HG02571 (cell line): ENCODE data around the gene BEST3.

Experiments
- ATAC-seq: cut with Tn5 transposase; IDR thresholded peaks from one replicate; pipeline ENCODE4 v1.9.1; 2021; ENCODE audit warnings: mild to moderate bottlenecking, moderate library complexity; ENCODE audit not compliant: unreplicated experiment

Gene BEST3

DNA sequence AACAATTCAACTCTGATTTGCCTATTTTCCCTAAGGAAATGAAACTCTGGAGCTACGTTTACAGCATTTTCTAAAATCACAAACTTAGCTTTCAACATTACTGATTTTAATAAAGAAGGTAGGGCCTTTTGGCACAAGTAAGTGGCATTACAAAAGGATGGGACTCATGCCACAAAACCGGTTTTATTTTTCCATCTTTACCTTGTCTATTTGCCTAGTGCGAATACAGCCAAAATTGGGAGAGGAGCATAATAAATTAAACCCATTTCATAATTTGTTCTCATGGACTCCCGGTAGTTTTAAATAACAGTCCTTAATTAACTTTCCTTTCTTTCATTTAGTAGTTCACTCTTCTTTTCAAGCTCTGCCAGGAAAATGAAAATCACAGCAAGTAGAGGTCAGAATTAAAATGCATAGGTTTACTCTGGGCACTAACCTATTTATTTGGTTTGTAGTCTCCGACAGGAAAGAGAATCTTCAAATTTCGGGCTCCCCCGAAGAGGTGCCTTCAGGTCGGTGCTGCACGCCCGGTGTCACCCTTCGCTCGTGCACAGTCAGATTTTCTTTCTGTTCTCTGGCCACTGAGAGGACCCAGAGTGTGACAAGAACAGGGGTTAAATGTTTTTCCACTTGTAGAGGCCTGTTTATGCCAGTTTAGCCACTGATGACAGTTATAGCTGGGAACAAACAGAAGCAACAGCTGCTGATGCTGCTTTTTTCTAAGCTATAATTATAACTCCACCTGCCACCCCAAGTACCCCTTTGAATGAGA, at the start of gene BEST3:
Gene BEST3, minus strand, starts transcription at position 535 of the 772 bp plus-strand sequence. CDS start 1,505 bp downstream, outside the sequence.
- no peak for ATAC-seq

GRCh38 chr12:69744109-69744508, 45.0 kb upstream of the BEST3 start:
- ATAC-seq, result no peak

GRCh38 chr12:69739287-69740191, 40.4 kb upstream of the BEST3 start:
- peak; percentile 39 for ATAC-seq

DNA sequence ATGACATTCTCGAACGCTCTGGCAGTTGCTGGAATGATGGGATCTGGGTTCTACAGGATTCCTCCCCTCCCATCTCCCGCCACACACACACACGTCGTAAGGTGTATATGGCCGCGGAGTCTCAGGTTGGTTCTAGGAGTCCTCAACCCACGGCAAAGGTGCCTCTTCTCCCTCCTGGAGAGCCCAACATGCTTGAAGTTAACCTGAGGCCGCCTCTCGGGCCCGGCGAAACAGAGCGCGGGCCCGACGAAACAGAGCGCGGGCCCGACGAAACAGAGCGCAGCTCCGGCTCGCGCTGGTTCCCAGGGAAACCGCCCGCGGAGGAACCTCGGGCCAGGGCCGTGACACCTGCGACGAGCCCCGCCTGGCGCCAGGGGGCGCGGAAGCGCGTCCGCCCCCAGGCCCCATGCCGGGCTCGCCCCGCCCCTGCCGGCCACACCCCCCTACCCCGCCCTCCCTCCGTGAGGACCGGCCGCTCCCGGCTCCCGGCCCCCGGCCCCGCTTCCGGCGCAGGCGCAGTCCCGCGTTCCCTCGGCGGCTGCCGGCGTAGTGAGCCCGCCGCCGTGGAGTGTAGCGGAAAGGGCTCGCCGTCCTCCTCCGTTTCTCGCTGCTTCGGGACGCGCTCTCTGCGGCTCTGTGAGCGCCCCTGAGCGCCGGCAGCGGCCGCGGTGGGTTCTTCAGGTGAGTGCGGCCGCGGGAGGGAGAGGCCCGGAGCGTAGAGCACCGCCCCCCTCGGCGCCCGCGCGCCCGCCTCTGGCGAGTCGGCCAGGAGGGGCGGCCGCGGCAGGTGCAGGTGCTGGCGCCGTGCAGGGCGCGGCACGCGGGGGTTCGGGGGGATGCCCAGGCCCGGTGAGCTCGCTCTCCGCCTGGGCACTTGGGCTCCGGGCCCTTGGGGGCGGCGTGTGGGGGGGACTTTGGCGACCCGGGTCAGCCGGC, 39.5 kb upstream of the BEST3 start, which contains the start of gene RAB3IP:
Gene RAB3IP, plus strand, starts transcription at position 510 of the 936 bp plus-strand sequence. CDS start 16,549 bp downstream, outside the sequence.
- peak; percentile 77 for ATAC-seq

GRCh38 chr12:69733638-69734037, 34.5 kb upstream of the BEST3 start:
- no peak for ATAC-seq

DNA sequence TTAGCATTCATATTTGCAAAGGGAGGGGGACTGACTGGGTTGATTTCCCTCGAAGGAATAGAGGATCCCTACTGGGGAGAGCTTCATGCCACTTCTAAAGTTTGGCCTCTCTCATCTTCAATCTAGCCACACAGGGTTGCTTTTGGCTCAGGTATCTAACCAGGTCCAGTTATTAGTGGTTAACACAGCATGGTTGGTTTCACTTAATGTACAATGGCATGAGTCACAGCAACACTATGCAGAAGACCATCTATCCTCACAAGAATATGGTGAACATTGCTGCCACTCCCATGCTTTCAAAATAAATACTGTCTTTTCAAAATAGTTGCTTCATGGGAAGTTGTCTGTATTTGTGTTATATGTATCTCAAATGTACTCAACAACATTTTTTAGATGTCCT, 33.0 kb upstream of the BEST3 start:
- no peak for ATAC-seq

DNA sequence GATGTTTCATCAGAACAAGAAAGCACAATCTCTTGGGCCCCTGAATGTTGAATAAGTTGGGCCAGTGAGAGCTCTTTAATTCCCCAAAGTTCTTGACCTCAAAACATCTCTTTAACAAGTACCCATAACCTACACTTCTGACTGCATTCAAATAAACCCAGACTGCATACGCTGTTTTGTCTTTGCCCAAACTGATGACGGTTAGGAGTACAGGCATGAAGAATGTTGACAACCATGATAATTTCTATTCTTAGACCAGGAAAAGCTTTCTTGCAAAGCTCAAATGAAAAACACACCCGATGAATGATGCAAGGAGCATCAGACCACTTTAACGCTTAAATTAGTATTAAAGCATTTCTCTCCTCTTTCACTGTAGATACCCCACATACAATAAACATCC, 27.8 kb upstream of the BEST3 start:
- no peak for ATAC-seq

GRCh38 chr12:69720750-69721149, 21.6 kb upstream of the BEST3 start:
- ATAC-seq, result no peak

DNA sequence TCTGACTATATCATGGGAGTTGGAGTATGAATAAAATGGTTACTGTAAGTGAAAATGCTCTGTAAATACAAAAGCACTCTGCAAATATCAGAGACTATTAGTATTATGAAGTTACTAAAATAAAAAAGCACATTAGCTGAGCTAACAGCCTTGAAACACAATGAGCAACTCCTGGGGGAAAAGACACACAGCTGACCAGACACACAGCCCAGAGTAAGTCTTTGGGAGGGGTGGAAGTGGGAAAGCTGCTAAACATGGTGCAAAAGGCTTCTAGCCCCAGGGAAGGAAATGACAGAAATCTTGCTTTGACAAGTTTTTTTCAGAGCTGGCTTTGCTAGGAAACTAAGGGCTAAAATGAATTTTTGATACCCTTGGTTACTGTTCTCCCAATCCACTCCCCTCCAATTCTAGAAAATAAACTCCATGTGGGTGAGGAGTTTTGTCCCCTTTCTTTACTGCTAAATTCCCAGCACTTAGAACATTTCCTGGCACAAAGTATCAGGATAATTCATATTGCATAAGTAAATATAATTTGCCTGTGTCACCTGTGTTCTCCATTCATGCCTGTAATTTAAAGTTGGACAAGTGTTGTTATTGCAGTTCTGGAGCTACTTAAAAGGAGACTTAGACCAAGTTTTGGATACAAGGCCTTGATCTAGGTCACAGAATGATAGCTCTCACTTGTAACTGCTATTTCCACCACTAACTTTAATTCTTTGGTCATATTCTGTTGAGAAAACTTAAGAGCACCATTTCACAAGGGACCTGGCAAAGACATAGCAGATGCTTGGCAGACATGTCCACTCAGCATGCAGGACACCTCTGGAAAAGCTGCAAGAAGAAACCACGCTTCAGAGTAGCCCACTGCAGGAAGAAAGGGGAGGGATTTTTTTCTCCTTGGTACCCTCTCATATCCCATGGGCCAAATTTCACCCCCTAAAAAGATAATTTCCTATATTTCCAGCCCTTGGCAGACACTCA, 20.5 kb upstream of the BEST3 start:
- no peak for ATAC-seq

- no peak for ATAC-seq
Measured at GRCh38 chr12:69714542-69714941, 15.4 kb upstream of the BEST3 start.

DNA sequence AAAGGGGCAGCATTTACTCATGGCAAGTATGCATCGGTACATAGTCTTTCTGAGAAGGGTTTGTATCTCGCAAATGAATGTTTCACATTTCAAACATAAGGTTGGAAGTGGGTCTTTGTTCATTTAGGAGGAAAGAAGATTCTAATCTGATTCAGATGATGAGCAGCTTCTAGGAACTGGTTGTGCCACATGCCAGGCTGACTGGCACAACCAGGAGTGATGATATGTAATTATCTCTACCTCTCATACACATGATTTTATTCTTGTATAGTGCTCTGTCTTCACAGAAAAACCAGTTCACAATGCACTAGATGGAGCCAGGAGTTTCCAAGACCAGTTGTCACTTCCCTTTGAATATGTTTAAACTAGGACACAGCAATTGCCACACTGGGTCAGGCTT, 13.7 kb upstream of the BEST3 start:
- ATAC-seq, result no peak

- no peak for ATAC-seq
Measured at GRCh38 chr12:69708649-69709048, 9.5 kb upstream of the BEST3 start.

- no peak for ATAC-seq
Measured at GRCh38 chr12:69704357-69704756, 5.3 kb upstream of the BEST3 start.

DNA sequence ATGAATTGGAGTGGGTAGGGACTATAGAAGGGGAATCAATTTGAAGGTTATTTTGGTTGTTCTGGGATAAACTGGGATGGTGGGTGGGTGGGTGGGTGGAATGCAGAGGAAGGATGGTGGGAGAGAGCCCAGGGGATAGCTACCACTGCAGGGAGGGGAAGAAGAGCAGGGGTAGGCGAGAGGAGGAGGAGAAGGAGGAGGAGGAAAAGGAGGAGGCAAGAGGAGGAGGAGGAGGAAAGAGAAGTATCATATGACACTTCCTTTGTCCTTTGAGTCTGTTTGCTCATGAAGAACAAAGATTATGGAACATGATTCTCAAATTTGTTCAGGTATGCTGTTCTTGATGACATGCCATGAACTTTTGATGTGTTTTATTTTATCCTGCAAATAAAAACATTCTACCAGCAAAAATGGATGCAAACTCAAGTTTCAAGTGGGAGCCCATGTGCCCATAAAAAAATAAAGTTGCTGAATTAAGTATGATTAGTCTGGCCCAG, 4.1 kb upstream of the BEST3 start:
- no peak for ATAC-seq

- ATAC-seq, result no peak
Measured at GRCh38 chr12:69701826-69702225, 2.7 kb upstream of the BEST3 start.

GRCh38 chr12:69698054-69698453, 1.0 kb downstream of the BEST3 start:
- ATAC-seq, result no peak

DNA sequence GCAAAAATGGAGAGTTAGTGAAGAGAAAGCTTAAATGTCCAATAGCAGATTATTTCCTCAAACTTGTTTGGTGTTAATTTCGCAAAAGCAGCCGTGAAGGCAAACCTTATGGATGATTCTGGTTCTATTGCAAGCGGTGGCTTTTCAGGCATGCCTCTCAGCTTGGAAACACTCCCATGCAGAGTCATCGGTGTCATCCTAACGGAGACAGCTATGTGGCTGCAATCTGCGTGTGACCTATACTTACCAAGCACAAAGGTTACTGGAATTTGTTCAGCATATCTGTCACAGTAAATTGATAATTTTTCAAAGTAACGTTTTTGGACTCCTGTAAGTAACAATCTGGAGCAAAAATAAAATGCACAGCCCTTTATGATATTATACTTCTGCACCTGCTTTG, 5.0 kb downstream of the BEST3 start:
- no peak for ATAC-seq

DNA sequence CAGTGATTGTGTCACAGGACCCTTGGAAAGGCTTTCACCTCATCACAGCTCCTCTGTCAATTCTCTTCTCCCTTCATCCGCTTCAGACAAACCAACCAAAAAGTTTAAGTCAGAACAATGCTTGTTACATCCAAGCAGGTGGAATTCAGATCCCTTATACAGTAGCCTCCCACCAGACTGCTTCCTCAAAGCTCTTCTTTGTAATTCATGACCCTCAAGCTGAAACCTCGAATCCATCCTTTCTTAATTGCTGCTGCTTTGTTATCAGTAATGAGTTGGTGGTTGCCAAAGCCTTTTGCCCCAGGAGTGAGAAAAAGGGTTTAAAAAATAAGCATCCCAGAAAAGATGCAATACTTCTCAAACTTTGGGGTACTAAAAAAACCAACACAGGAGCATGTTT, 9.5 kb downstream of the BEST3 start:
- no peak for ATAC-seq
